ENCODE measurements around the gene RAG1. TPM values are rescaled to one million over a fixed set of nuclear protein-coding genes. Genes with fewer than 3 reads are reported as not detected.

The RAG1 gene
- polyA plus RNA-seq, 4 donors = 0.60 to 4.9 (median 2.5) TPM

- Histone ChIP-seq H3K4me3 (ENCODE audit: low read depth in 1 of 3, low read length in 3 of 3) (no peak overlapping the region), H3K36me3 (ENCODE audit: control insufficient read depth in 3 of 3, insufficient read depth in 2 of 3, low read depth in 1 of 3, low read length in 3 of 3) (peaks cover 0 to 12% (median 0%) of the 10 kb centered on the region in 3 donors), H3K4me1 (ENCODE audit: control insufficient read depth in 3 of 3, insufficient read depth in 2 of 3, low read depth in 1 of 3, low read length in 2 of 3) (no peaks in the 10 kb centered on the region), H3K9me3 (ENCODE audit: control insufficient read depth in 2 of 2, insufficient read depth in 1 of 2, low read depth in 1 of 2, low read length in 1 of 2) (peaks cover 0 to 9% of the 10 kb centered on the region in 2 donors), H3K27me3 (ENCODE audit: control insufficient read depth in 3 of 3, insufficient read depth in 3 of 3, low read length in 3 of 3) (peaks cover 0 to 2% (median 0%) of the 10 kb centered on the region in 3 donors), H3K27ac (ENCODE audit: low read depth in 1 of 3, low read length in 2 of 3) (no peak overlapping the region)
- FAIRE-seq (no peak), DNase-seq (no peak)
- 30 to 66% (median 44%) methylated on average over 1 of the region's 1 CpG for WGBS, 3 donors
These were observed 10.7 kb downstream of the RAG1 start for GRCh38 chr11:36578458-36578857.

- 87 to 89% (median 89%) methylated on average over 2 of the region's 2 CpGs for WGBS, 3 donors
These were observed 13.7 kb downstream of the RAG1 start for GRCh38 chr11:36581536-36581935.

GRCh38 chr11:36583667-36584066, 15.9 kb downstream of the RAG1 start:
- Histone ChIP-seq H3K4me1 (ENCODE audit: control insufficient read depth in 3 of 3, insufficient read depth in 2 of 3, low read depth in 1 of 3, low read length in 2 of 3) (no peaks in the 10 kb centered on the region), H3K27me3 (ENCODE audit: control insufficient read depth in 3 of 3, insufficient read depth in 3 of 3, low read length in 3 of 3) (peaks cover 0 to 9% (median 2%) of the 10 kb centered on the region in 3 donors), H3K36me3 (ENCODE audit: control insufficient read depth in 3 of 3, insufficient read depth in 2 of 3, low read depth in 1 of 3, low read length in 3 of 3) (no peaks in the 10 kb centered on the region), H3K9me3 (ENCODE audit: control insufficient read depth in 2 of 2, insufficient read depth in 1 of 2, low read depth in 1 of 2, low read length in 1 of 2) (peaks cover 0 to 9% of the 10 kb centered on the region in 2 donors), H3K27ac (ENCODE audit: low read depth in 1 of 3, low read length in 2 of 3) (no peak overlapping the region), H3K4me3 (ENCODE audit: low read depth in 1 of 3, low read length in 3 of 3) (no peak overlapping the region)
- WGBS, 3 donors = 62 to 68% (median 68%) methylated on average over 3 of the region's 3 CpGs
- FAIRE-seq = no peak
- no peak for DNase-seq

More at GRCh38 chr11:36581536-36581935, 13.7 kb downstream of the RAG1 start:
- DNase-seq (no peak), FAIRE-seq (no peak)
- no peak overlapping the region for H3K27ac ChIP-seq (ENCODE audit: low read depth in 1 of 3, low read length in 2 of 3)
- no peaks in the 10 kb centered on the region for H3K4me1 ChIP-seq (ENCODE audit: control insufficient read depth in 3 of 3, insufficient read depth in 2 of 3, low read depth in 1 of 3, low read length in 2 of 3)
- H3K9me3 ChIP-seq (ENCODE audit: control insufficient read depth in 2 of 2, insufficient read depth in 1 of 2, low read depth in 1 of 2, low read length in 1 of 2) = peaks cover 0 to 9% of the 10 kb centered on the region in 2 donors
- no peak overlapping the region for H3K4me3 ChIP-seq (ENCODE audit: low read depth in 1 of 3, low read length in 3 of 3)
- no peaks in the 10 kb centered on the region for H3K36me3 ChIP-seq (ENCODE audit: control insufficient read depth in 3 of 3, insufficient read depth in 2 of 3, low read depth in 1 of 3, low read length in 3 of 3)
- peaks cover 0 to 2% (median 0%) of the 10 kb centered on the region in 3 donors for H3K27me3 ChIP-seq (ENCODE audit: control insufficient read depth in 3 of 3, insufficient read depth in 3 of 3, low read length in 3 of 3)

DNA sequence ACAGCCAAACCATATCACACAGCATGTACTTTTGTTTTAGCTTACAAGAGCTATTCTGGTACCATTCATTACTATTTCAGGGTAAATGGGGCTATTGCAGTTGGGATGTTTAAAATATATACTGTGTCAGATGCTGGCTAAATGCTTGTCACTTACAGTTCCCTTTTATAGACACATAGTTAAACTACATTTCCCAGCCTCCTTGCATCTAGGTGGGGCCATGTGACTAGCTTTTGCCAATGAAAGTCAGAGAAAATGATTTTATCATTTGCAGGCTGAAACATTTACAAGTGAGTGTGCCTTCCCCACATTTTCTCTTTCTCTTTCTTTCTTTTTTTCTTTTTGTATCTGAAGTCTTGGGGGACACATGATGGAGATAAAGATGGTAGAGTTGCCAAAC, 18.7 kb downstream of the RAG1 start:
- DNase-seq (no peak), FAIRE-seq (no peak)
- H3K27me3 ChIP-seq (ENCODE audit: control insufficient read depth in 3 of 3, insufficient read depth in 3 of 3, low read length in 3 of 3) = peaks cover 0 to 9% (median 4%) of the 10 kb centered on the region in 3 donors
- no peak overlapping the region for H3K27ac ChIP-seq (ENCODE audit: low read depth in 1 of 3, low read length in 2 of 3)
- H3K36me3 ChIP-seq (ENCODE audit: control insufficient read depth in 3 of 3, insufficient read depth in 2 of 3, low read depth in 1 of 3, low read length in 3 of 3) = no peaks in the 10 kb centered on the region
- peaks cover 0 to 2% of the 10 kb centered on the region in 2 donors for H3K9me3 ChIP-seq (ENCODE audit: control insufficient read depth in 2 of 2, insufficient read depth in 1 of 2, low read depth in 1 of 2, low read length in 1 of 2)
- no peak overlapping the region for H3K4me3 ChIP-seq (ENCODE audit: low read depth in 1 of 3, low read length in 3 of 3)
- H3K4me1 ChIP-seq (ENCODE audit: control insufficient read depth in 3 of 3, insufficient read depth in 2 of 3, low read depth in 1 of 3, low read length in 2 of 3) = no peaks in the 10 kb centered on the region

DNA sequence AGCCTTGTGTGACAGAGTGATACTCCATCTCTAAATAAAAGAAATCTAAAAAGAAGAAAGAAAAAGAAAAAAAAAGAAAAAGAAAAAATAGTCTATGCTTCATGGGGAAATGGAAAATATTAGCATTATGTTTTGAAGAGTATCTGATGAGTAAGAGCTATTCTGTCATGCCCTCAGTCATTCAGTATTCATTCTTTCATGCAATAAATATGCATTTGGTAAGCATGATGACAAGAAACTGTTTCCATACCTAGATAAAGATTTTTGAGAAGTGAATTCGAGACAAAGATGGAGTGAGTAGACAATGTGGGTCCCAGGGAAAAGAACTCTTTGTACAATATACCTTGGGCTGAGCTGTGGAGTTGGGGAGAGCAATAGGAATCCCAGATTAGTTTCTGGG, 20.3 kb downstream of the RAG1 start:
- H3K4me3 ChIP-seq (ENCODE audit: low read depth in 1 of 3, low read length in 3 of 3) = no peak overlapping the region
- H3K36me3 ChIP-seq (ENCODE audit: control insufficient read depth in 3 of 3, insufficient read depth in 2 of 3, low read depth in 1 of 3, low read length in 3 of 3) = no peaks in the 10 kb centered on the region
- no peaks in the 10 kb centered on the region for H3K4me1 ChIP-seq (ENCODE audit: control insufficient read depth in 3 of 3, insufficient read depth in 2 of 3, low read depth in 1 of 3, low read length in 2 of 3)
- no peak for DNase-seq
- no peak for FAIRE-seq
- H3K27me3 ChIP-seq (ENCODE audit: control insufficient read depth in 3 of 3, insufficient read depth in 3 of 3, low read length in 3 of 3) = peaks cover 0 to 9% (median 4%) of the 10 kb centered on the region in 3 donors
- WGBS, 3 donors = 28 to 55% (median 46%) methylated on average over 1 of the region's 1 CpG
- H3K9me3 ChIP-seq (ENCODE audit: control insufficient read depth in 2 of 2, insufficient read depth in 1 of 2, low read depth in 1 of 2, low read length in 1 of 2) = no peaks in the 10 kb centered on the region
- H3K27ac ChIP-seq (ENCODE audit: low read depth in 1 of 3, low read length in 2 of 3) = no peak overlapping the region

DNA sequence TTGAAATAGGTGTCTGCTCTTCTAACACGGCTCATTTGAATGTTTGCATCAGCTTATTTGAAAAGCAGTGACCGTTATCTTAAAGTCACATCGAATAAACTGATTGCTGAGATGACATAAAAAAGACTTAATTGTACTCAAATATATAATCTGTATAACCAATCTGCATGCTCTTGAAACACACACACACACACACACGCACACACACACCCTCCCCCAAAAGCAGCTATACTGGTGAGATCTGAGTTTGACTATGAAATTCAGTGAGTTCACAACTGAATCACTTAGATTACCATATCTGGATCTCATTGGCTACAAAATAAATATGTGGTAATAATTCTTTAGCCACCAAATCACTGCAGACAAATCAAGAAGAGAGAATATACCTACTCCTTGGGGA, 22.7 kb downstream of the RAG1 start:
- FAIRE-seq = no peak
- Histone ChIP-seq H3K4me1 (ENCODE audit: control insufficient read depth in 3 of 3, insufficient read depth in 2 of 3, low read depth in 1 of 3, low read length in 2 of 3) (peaks cover 0 to 4% (median 0%) of the 10 kb centered on the region in 3 donors), H3K9me3 (ENCODE audit: control insufficient read depth in 2 of 2, insufficient read depth in 1 of 2, low read depth in 1 of 2, low read length in 1 of 2) (no peaks in the 10 kb centered on the region), H3K36me3 (ENCODE audit: control insufficient read depth in 3 of 3, insufficient read depth in 2 of 3, low read depth in 1 of 3, low read length in 3 of 3) (no peaks in the 10 kb centered on the region), H3K27ac (ENCODE audit: low read depth in 1 of 3, low read length in 2 of 3) (no peak overlapping the region), H3K27me3 (ENCODE audit: control insufficient read depth in 3 of 3, insufficient read depth in 3 of 3, low read length in 3 of 3) (peaks cover 0 to 9% (median 6%) of the 10 kb centered on the region in 3 donors), H3K4me3 (ENCODE audit: low read depth in 1 of 3, low read length in 3 of 3) (no peak overlapping the region)
- no peak for DNase-seq
- WGBS, 3 donors = 52 to 56% (median 54%) methylated on average over 4 of the region's 4 CpGs

GRCh38 chr11:36591433-36591832, 23.6 kb downstream of the RAG1 start:
- FAIRE-seq (no peak), DNase-seq (no peak)
- WGBS, 3 donors = 42 to 48% (median 45%) methylated on average over 1 of the region's 1 CpG
- Histone ChIP-seq H3K9me3 (ENCODE audit: control insufficient read depth in 2 of 2, insufficient read depth in 1 of 2, low read depth in 1 of 2, low read length in 1 of 2) (no peaks in the 10 kb centered on the region), H3K36me3 (ENCODE audit: control insufficient read depth in 3 of 3, insufficient read depth in 2 of 3, low read depth in 1 of 3, low read length in 3 of 3) (no peaks in the 10 kb centered on the region), H3K27me3 (ENCODE audit: control insufficient read depth in 3 of 3, insufficient read depth in 3 of 3, low read length in 3 of 3) (peaks cover 0 to 9% (median 6%) of the 10 kb centered on the region in 3 donors), H3K4me1 (ENCODE audit: control insufficient read depth in 3 of 3, insufficient read depth in 2 of 3, low read depth in 1 of 3, low read length in 2 of 3) (peaks cover 0 to 5% (median 0%) of the 10 kb centered on the region in 3 donors), H3K4me3 (ENCODE audit: low read depth in 1 of 3, low read length in 3 of 3) (no peak overlapping the region), H3K27ac (ENCODE audit: low read depth in 1 of 3, low read length in 2 of 3) (no peak overlapping the region)

DNA sequence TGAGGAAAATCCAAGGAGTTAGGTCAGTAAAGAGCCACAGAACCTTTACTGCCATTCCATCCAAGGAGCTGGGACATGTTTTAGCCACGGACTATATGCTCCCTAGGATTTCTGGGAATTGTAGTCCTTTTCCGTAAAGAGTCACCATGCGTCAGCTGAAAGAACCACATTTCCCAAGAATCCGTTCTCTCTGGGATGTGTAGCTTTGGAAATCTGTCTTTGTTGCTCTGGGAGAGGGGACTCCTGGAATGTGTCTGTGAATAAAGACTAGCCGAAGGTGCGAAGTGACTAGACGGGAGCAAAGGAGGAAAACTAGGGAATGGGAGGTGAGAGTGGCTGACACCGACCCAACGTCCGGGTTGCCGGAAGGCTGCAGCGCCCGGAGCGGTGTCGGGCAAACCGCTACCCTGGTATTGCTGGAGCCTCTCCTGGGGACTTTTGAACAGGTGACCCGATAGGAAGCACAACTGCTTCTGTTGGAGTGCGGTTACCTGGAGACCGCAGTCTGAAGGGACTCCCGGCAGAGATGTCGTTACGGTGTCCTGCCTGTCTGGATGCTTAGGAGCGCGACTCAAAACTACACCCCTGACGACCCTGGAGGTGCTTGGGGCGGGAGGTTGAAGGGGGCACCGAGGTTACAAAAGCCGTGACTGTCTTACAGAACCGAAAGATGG, 26.6 kb downstream of the RAG1 start, which contains the start of gene IFTAP:
TSS of gene IFTAP (plus strand) at position 187 of the 674 bp plus-strand sequence. CDS start 15,602 bp downstream, outside the sequence.
- DNase-seq (peak; percentile 94 to 95), FAIRE-seq (no peak)
- H3K4me1 ChIP-seq (ENCODE audit: control insufficient read depth in 3 of 3, insufficient read depth in 2 of 3, low read depth in 1 of 3, low read length in 2 of 3) = peaks cover 0 to 5% (median 0%) of the 10 kb centered on the region in 3 donors
- no peaks in the 10 kb centered on the region for H3K36me3 ChIP-seq (ENCODE audit: control insufficient read depth in 3 of 3, insufficient read depth in 2 of 3, low read depth in 1 of 3, low read length in 3 of 3)
- H3K9me3 ChIP-seq (ENCODE audit: control insufficient read depth in 2 of 2, insufficient read depth in 1 of 2, low read depth in 1 of 2, low read length in 1 of 2) = no peaks in the 10 kb centered on the region
- peaks cover 0 to 3% (median 0%) of the 10 kb centered on the region in 3 donors for H3K27me3 ChIP-seq (ENCODE audit: control insufficient read depth in 3 of 3, insufficient read depth in 3 of 3, low read length in 3 of 3)
- 1 to 4% (median 1%) methylated on average over 29 of the region's 29 CpGs for WGBS, 3 donors
- H3K27ac ChIP-seq (ENCODE audit: low read depth in 1 of 3, low read length in 2 of 3) = peak within 1 kb of the TSS in 2 of 3 donors; percentile 24 to 25
- H3K4me3 ChIP-seq (ENCODE audit: low read depth in 1 of 3, low read length in 3 of 3) = peak within 1 kb of the TSS; percentile 27 to 89 (median 67)
